Endothelial cell of umbilical vein (primary cell): Measurements from ENCODE around the gene DAG1. TPM values are rescaled to one million over a fixed set of nuclear protein-coding genes. Genes with fewer than 3 reads are reported as not detected.

Experiments
- BruUV-seq: library from RNA; stranded (reverse); fragments of 400-500 nt; replicated peaks from 2 replicates; lab custom pipeline; 2021; lab: Mats Ljungman, UMichigan
- CTCF ChIA-PET: fragments of 300-600, 350-600 bp; sonication (Branson Sonifier 250); formaldehyde crosslinking; loops from one replicate; lab custom pipeline; 2021; ENCODE audit warnings: antibody characterized with exemption, inconsistent platforms; lab: Charles Lee
- POLR2A ChIA-PET: fragments of 300-600, 350-600 bp; sonication (Branson Sonifier 250); formaldehyde crosslinking; loops from one replicate; lab custom pipeline; 2021; ENCODE audit warnings: antibody characterized with exemption, inconsistent platforms; lab: Charles Lee
- DNase-seq: peaks from one replicate; pipeline ENCODE4 v3.0.0-alpha.2; 2011; ENCODE audit warnings: low read depth, low spot score
- FAIRE-seq: peaks from 2 replicates; lab custom pipeline; 2011; peaks lifted over from hg19 to GRCh38; lab: Jason Lieb, UNC
- H2AFZ ChIP-seq: 2 replicates; pipeline ENCODE4 v1.6.0; 2012; ENCODE audit warnings: low read depth, low read length, control low read depth, inconsistent platforms
- H3K27ac ChIP-seq: 2 replicates; pipeline ENCODE4 v1.5.1; 2011; ENCODE audit warnings: low read depth, mild to moderate bottlenecking, control low read depth, low read length, moderate library complexity; ENCODE audit not compliant: insufficient read depth
- H3K27me3 ChIP-seq, 2 experiments: 2 replicates each; pipeline versions ENCODE4 v1.6.0 to v1.6.1; 2011; ENCODE audit warnings: low read length in 2 of 2, mixed read lengths in 1 of 2; ENCODE audit not compliant: control insufficient read depth in 2 of 2, insufficient read depth in 2 of 2
- H3K36me3 ChIP-seq, 2 experiments: 2 replicates in 1 of 2; 3 replicates in 1 of 2; pipeline ENCODE4 v1.5.1; 2011; ENCODE audit warnings: low read length in 2 of 2, mild to moderate bottlenecking in 1 of 2, moderate library complexity in 1 of 2; ENCODE audit not compliant: control insufficient read depth in 2 of 2, insufficient read depth in 2 of 2; ENCODE audit errors: extremely low read depth in 1 of 2
- H3K4me1 ChIP-seq: 3 replicates; pipeline ENCODE4 v1.5.1; 2011; ENCODE audit warnings: mild to moderate bottlenecking, low read length; ENCODE audit not compliant: control insufficient read depth, insufficient read depth; ENCODE audit errors: extremely low read depth
- H3K4me2 ChIP-seq: 2 replicates; pipeline ENCODE4 v1.6.1; 2011; ENCODE audit warnings: low read length, control low read depth, mixed read lengths; ENCODE audit not compliant: insufficient read depth
- H3K4me3 ChIP-seq, 3 experiments: fragments of 200-600 bp in 1 of 3; sonication (generic), shearing (Covaris generic) in 1 of 3; replicated peaks in 1 of 3; 2 replicates each; pipeline ENCODE4 v1.5.1; 2011 to 2016; ENCODE audit warnings: control low read depth in 3 of 3, low read length in 3 of 3, mild to moderate bottlenecking in 2 of 3, inconsistent platforms in 1 of 3, low read depth in 1 of 3, moderate library complexity in 1 of 3; ENCODE audit not compliant: insufficient read depth in 1 of 3
- H3K79me2 ChIP-seq: 2 replicates; pipeline ENCODE4 v1.6.0; 2012; ENCODE audit warnings: low read length, inconsistent platforms; ENCODE audit not compliant: control insufficient read depth, insufficient read depth
- H3K9ac ChIP-seq: replicated peaks from 2 replicates; pipeline ENCODE3; 2011; ENCODE audit warnings: low read length, control low read depth; ENCODE audit not compliant: insufficient read depth; ENCODE audit errors: extremely low read depth
- H3K9me1 ChIP-seq: replicated peaks from 3 replicates; pipeline ENCODE4 v1.6.0; 2011; ENCODE audit warnings: mild to moderate bottlenecking, low read length; ENCODE audit not compliant: control insufficient read depth, insufficient read depth; ENCODE audit errors: extremely low read depth
- H3K9me3 ChIP-seq: replicated peaks from 2 replicates; pipeline ENCODE4 v1.5.1; 2012; ENCODE audit warnings: low read length, inconsistent platforms; ENCODE audit not compliant: control insufficient read depth, insufficient read depth
- H4K20me1 ChIP-seq: replicated peaks from 2 replicates; pipeline ENCODE3; 2011; ENCODE audit warnings: mild to moderate bottlenecking, low read length; ENCODE audit not compliant: control insufficient read depth, insufficient read depth; ENCODE audit errors: extremely low read depth
- EZH2 ChIP-seq: IDR thresholded peaks from 2 replicates; pipeline ENCODE4 v1.6.1; 2012; ENCODE audit warnings: borderline replicate concordance, low read depth, mild to moderate bottlenecking, moderate library complexity, low read length, inconsistent platforms; ENCODE audit not compliant: severe bottlenecking
- FOS ChIP-seq: IDR thresholded peaks from 2 replicates; pipeline ENCODE4 v1.6.1; 2011; ENCODE audit warnings: mild to moderate bottlenecking, low read length, moderate library complexity, borderline replicate concordance; ENCODE audit not compliant: insufficient read depth
- GATA2 ChIP-seq: IDR thresholded peaks from 2 replicates; pipeline ENCODE4 v1.7.0; 2011; ENCODE audit warnings: low read depth, mild to moderate bottlenecking, moderate library complexity, mixed read lengths, low read length; ENCODE audit not compliant: insufficient read length, insufficient read depth
- JUN ChIP-seq: IDR thresholded peaks from 2 replicates; pipeline ENCODE4 v1.6.1; 2011; ENCODE audit warnings: borderline replicate concordance, low read depth; ENCODE audit not compliant: insufficient read length, insufficient read depth
- MAX ChIP-seq: IDR thresholded peaks from 2 replicates; pipeline ENCODE4 v1.6.1; 2011; ENCODE audit not compliant: insufficient read depth, insufficient read length
- MYC ChIP-seq: IDR thresholded peaks from one replicate; pipeline ENCODE4 v1.6.1; 2011; ENCODE audit warnings: mild to moderate bottlenecking, low read depth, low read length
- POLR2A ChIP-seq: IDR thresholded peaks from 2 replicates; pipeline ENCODE4 v1.6.1; 2012; ENCODE audit warnings: low read depth, mild to moderate bottlenecking, control low read depth, low read length
- POLR2AphosphoS5 ChIP-seq: IDR thresholded peaks from 2 replicates; pipeline ENCODE4 v1.6.1; 2012; ENCODE audit warnings: low read depth, mild to moderate bottlenecking, control low read depth, low read length, moderate library complexity; ENCODE audit not compliant: insufficient read depth
- dilution Hi-C: fragments of 300-500 bp; cut with MboI; formaldehyde crosslinking; loops from one replicate; pipeline ENCODE4 v1.15.0; 2019; ENCODE audit warnings: low sequenced_read_pairs; ENCODE audit not compliant: extremely low pct_ligation_motif_present
- intact Hi-C: fragments of 100-400 bp; cut with micrococcal nuclease; formaldehyde crosslinking; loops from one replicate; pipeline ENCODE4 v1.10.0; 2022
- polyA plus RNA-seq, 4 experiments: library from polyadenylated mRNA; depleted of rRNA in 3 of 4; stranded (reverse) in 3 of 4; unstranded in 1 of 4; fragments of >200 nt; gene quantifications; 2 replicates each; pipeline versions ENCODE4 v1.2.1 to v1.2.3, GENCODE V29; 2011 to 2012; ENCODE audit warnings: missing spikeins in 1 of 4
- total RNA-seq: library from RNA; stranded (reverse); gene quantifications from 2 replicates; pipeline ENCODE4 v1.2.3, GENCODE V29; 2021
- TF ChIP-seq, protein P1 (sequence below), 2 donors: IDR thresholded peaks; 1 replicate in 1 of 2; 2 replicates in 1 of 2; pipeline ENCODE4 v1.5.1; 2011; ENCODE audit warnings: low read length in 2 of 2, mild to moderate bottlenecking in 2 of 2, moderate library complexity in 2 of 2, control low read depth in 1 of 2, inconsistent platforms in 1 of 2, low read depth in 1 of 2; ENCODE audit not compliant: insufficient read depth in 1 of 2; ENCODE audit errors: extremely low read depth in 1 of 2

Gene DAG1
- total and polyA plus RNA-seq, 2 donors (not counting 3 experiments of a cell fraction or from before 2014, with no cell fraction given) = 59.6 to 97.5 TPM

DNA sequence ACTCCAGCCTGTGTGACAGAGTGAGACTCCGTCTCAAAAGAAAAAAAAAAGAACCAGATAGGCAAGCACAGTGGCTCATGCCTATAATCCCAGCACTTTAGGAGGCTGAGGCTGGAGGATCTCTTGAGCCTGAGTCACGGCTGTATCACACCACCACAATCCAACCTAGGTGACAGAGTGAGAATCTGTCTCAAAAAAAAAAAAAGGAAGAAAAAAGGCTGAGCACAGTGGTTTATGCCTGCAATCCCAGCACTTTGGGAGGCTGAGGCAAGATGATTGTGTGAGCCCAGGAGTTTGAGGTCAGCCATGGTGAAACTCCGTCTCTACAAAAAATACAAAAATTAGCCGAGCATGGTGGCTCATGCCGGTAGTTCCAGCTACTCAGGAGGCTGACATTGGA lies 35.3 kb upstream of the DAG1 start:
- DNase-seq (no peak), FAIRE-seq (no peak)
- Histone ChIP-seq H3K79me2 (no peaks in the 10 kb centered on the region), H4K20me1 (no peaks in the 10 kb centered on the region), H3K9ac (no peak overlapping the region), H3K9me3 (no peaks in the 10 kb centered on the region), H3K4me2 (no peak overlapping the region), H3K27ac (no peak overlapping the region), H2AFZ (no peak overlapping the region), H3K36me3 (no peaks in the 10 kb centered on the region), H3K27me3 (no peaks in the 10 kb centered on the region), H3K9me1 (no peaks in the 10 kb centered on the region), H3K4me1 (peaks cover 2% of the 10 kb centered on the region), H3K4me3 (no peak overlapping the region)
- no TSS peak for BruUV-seq
- dilution Hi-C loops (no loop called here), intact Hi-C loops (no loop called here)
- no peak for TF ChIP-seq GATA2
- TF ChIP-seq EZH2 = no peak
- TF ChIP-seq POLR2A = no peak
- no peak for TF ChIP-seq JUN
- TF ChIP-seq, protein P1, sequence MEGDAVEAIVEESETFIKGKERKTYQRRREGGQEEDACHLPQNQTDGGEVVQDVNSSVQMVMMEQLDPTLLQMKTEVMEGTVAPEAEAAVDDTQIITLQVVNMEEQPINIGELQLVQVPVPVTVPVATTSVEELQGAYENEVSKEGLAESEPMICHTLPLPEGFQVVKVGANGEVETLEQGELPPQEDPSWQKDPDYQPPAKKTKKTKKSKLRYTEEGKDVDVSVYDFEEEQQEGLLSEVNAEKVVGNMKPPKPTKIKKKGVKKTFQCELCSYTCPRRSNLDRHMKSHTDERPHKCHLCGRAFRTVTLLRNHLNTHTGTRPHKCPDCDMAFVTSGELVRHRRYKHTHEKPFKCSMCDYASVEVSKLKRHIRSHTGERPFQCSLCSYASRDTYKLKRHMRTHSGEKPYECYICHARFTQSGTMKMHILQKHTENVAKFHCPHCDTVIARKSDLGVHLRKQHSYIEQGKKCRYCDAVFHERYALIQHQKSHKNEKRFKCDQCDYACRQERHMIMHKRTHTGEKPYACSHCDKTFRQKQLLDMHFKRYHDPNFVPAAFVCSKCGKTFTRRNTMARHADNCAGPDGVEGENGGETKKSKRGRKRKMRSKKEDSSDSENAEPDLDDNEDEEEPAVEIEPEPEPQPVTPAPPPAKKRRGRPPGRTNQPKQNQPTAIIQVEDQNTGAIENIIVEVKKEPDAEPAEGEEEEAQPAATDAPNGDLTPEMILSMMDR (IDR thresholded peaks at IDR 0.05; ENCODE audit: extremely low read depth in 1 of 2, insufficient read depth in 1 of 2, low read depth in 1 of 2, low read length in 2 of 2) = no peak
- no peak for TF ChIP-seq MYC
- no peak for TF ChIP-seq MAX
- TF ChIP-seq POLR2AphosphoS5 = no peak
- no peak for TF ChIP-seq FOS
- ChIA-PET CTCF (no interaction called here), POLR2A (no interaction called here)
